ENCODE data around the gene ARSB. TPM values are rescaled to one million over a fixed set of nuclear protein-coding genes. Genes with fewer than 3 reads are reported as not detected.

The ARSB gene
- total RNA-seq (1 to 10 TPM; 4.4 to 5.2 TPM), total RNA-seq (4.7 to 56.1 (median 13.1) reads per million in 172 experiments)
- polyA plus RNA-seq (2013, experiment 1 of 2) = 4.7 TPM
- 6.6 TPM for polyA plus RNA-seq (2013, experiment 2 of 2)

GRCh38 chr5:78985116-78985724, at the start of gene ARSB:
Gene ARSB, minus strand, starts transcription at chr5:78985310. Its CDS starts 62 bp downstream, at chr5:78985248.
- ATAC-seq (ENCODE audit: poor library complexity) = peak; percentile 27
- intact Hi-C loops (cut with DNase I, micrococcal nuclease) = loop anchor here in 1 of 2 experiments (5.0 to 10.0 kb wide), 5 partner anchors 252 to 1950 kb away; partner anchors contain the start of genes AGGF1, AP3B1, JMY and TENT2
- no peaks in the 10 kb centered on the region for H3K27me3 Mint-ChIP-seq

DNA sequence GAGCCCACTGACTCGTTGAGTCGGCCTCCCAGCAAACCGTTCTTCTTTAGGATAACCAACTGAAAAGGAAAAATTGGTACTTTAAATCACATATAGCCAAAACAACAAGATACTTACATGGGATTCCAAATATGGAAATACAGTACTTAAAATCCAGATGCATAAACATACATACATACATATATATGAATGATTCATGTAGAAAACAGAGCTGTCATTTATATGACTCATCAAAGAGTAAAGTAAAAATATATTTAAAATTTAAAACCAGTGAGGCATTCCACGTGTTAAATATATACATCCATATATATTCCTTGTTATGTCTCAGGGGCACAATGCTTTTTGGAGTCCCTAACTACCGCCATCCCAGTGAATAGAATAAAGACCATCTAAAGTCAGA, 47.7 kb upstream of the ARSB start:
- POLR2A ChIA-PET = no interaction called here
- Histone ChIP-seq H3K9me3 (ENCODE audit: control insufficient read depth in 1 of 2, insufficient read depth in 1 of 2, low read length in 2 of 2) (peaks cover 4 to 7% of the 10 kb centered on the region in 2 experiments), H3K27me3 (ENCODE audit: control insufficient read depth in 1 of 2, insufficient read depth in 2 of 2, low read length in 2 of 2) (no peaks in the 10 kb centered on the region), H3K27ac (ENCODE audit: low read depth in 1 of 2, low read length in 2 of 2) (no peak overlapping the region), H3K36me3 (ENCODE audit: insufficient read depth, low read length) (no peaks in the 10 kb centered on the region), H3K4me3 (ENCODE audit: low read length) (no peak overlapping the region), H3K4me1 (ENCODE audit: insufficient read depth, low read length) (no peaks in the 10 kb centered on the region)
- TF ChIP-seq CTCF (IDR thresholded peaks at IDR 0.05) = no peak
- Mint-ChIP-seq H3K27ac (no peak overlapping the region), H3K9me3 (no peaks in the 10 kb centered on the region), H3K4me1 (ENCODE audit: low read depth) (no peaks in the 10 kb centered on the region), H3K27me3 (peaks cover 4% of the 10 kb centered on the region), H3K4me3 (no peak overlapping the region), H3K36me3 (ENCODE audit: low read depth) (no peaks in the 10 kb centered on the region)
- ATAC-seq (ENCODE audit: poor library complexity) (no peak), DNase-seq (no peak)
- intact Hi-C loops (cut with DNase I, micrococcal nuclease) = no loop called here
- CTCF ChIA-PET = no interaction called here

More at GRCh38 chr5:78985116-78985724, at the start of gene ARSB:
- H3K4me3 ChIP-seq (ENCODE audit: low read length) = peak within 1 kb of the TSS; percentile 68
- no peaks in the 10 kb centered on the region for H3K27me3 ChIP-seq (ENCODE audit: control insufficient read depth in 1 of 2, insufficient read depth in 2 of 2, low read length in 2 of 2)
- H3K4me1 Mint-ChIP-seq (ENCODE audit: low read depth) = peaks cover 33% of the 10 kb centered on the region
- POLR2A ChIA-PET = interaction anchor here (0.5 to 2.9 kb wide), 16 partner anchors 9 to 822 kb away, joined by 3 to 26 read pairs (median 4); partner anchors contain the start of genes JMY and SCAMP1
- no peaks in the 10 kb centered on the region for H3K36me3 ChIP-seq (ENCODE audit: insufficient read depth, low read length)
- peaks cover 10% of the 10 kb centered on the region for H3K36me3 Mint-ChIP-seq (ENCODE audit: low read depth)
- no peaks in the 10 kb centered on the region for H3K9me3 Mint-ChIP-seq
- peak within 1 kb of the TSS; percentile 99 for H3K4me3 Mint-ChIP-seq
- CTCF ChIA-PET = interaction anchor here (0.7 to 2.1 kb wide), 5 partner anchors 23 to 1209 kb away, joined by 3 to 7 read pairs (median 3); partner anchors contain the start of gene TBCA
- peak within 1 kb of the TSS; percentile 98 for H3K27ac Mint-ChIP-seq
- peaks cover 14% of the 10 kb centered on the region for H3K4me1 ChIP-seq (ENCODE audit: insufficient read depth, low read length)
- peak; percentile 8 to 74 (median 42) for DNase-seq
- H3K9me3 ChIP-seq (ENCODE audit: control insufficient read depth in 1 of 2, insufficient read depth in 1 of 2, low read length in 2 of 2) = no peaks in the 10 kb centered on the region
- peak within 1 kb of the TSS; percentile 75 to 77 for H3K27ac ChIP-seq (ENCODE audit: low read depth in 1 of 2, low read length in 2 of 2)
- no peak for TF ChIP-seq CTCF (IDR thresholded peaks at IDR 0.05)

- peaks cover 7% of the 10 kb centered on the region for H3K27me3 Mint-ChIP-seq
Measured at GRCh38 chr5:79032031-79032695, 47.1 kb upstream of the ARSB start.

More at GRCh38 chr5:79032031-79032695, 47.1 kb upstream of the ARSB start:
- Histone ChIP-seq H3K4me1 (ENCODE audit: insufficient read depth, low read length) (no peaks in the 10 kb centered on the region), H3K36me3 (ENCODE audit: insufficient read depth, low read length) (no peaks in the 10 kb centered on the region), H3K27me3 (ENCODE audit: control insufficient read depth in 1 of 2, insufficient read depth in 2 of 2, low read length in 2 of 2) (peaks cover 0 to 3% of the 10 kb centered on the region in 2 experiments), H3K9me3 (ENCODE audit: control insufficient read depth in 1 of 2, insufficient read depth in 1 of 2, low read length in 2 of 2) (peaks cover 4% of the 10 kb centered on the region in 2 experiments), H3K27ac (ENCODE audit: low read depth in 1 of 2, low read length in 2 of 2) (no peak overlapping the region), H3K4me3 (ENCODE audit: low read length) (no peak overlapping the region)
- H3K4me1 Mint-ChIP-seq (ENCODE audit: low read depth) = no peaks in the 10 kb centered on the region
- CTCF ChIA-PET = no interaction called here
- intact Hi-C loops (cut with DNase I, micrococcal nuclease) = no loop called here
- H3K27ac Mint-ChIP-seq = no peak overlapping the region
- H3K36me3 Mint-ChIP-seq (ENCODE audit: low read depth) = no peaks in the 10 kb centered on the region
- no peak for TF ChIP-seq CTCF (IDR thresholded peaks at IDR 0.05)
- no peak for DNase-seq
- POLR2A ChIA-PET = no interaction called here
- H3K4me3 Mint-ChIP-seq = no peak overlapping the region
- no peak for ATAC-seq (ENCODE audit: poor library complexity)
- H3K9me3 Mint-ChIP-seq = no peaks in the 10 kb centered on the region

All from CD4-positive, alpha-beta T cell (primary cell).